LNCaP clone FGC (cell line): ENCODE measurements around the gene PADI1.

Experiments used
- DNase-seq: peaks from one replicate; pipeline ENCODE4 v3.0.0-alpha.2; 2011; ENCODE audit warnings: low read depth
- H3K4me3 ChIP-seq: 2 replicates; pipeline ENCODE4 v1.5.1; 2011; ENCODE audit warnings: mild to moderate bottlenecking, low read depth, low read length, control low read depth
- CTCF ChIP-seq: IDR thresholded peaks from 2 replicates; pipeline ENCODE4 v1.5.1; 2012; ENCODE audit warnings: mild to moderate bottlenecking; ENCODE audit not compliant: control insufficient read depth, insufficient read depth; ENCODE audit errors: extremely low read depth

Gene PADI1

DNA sequence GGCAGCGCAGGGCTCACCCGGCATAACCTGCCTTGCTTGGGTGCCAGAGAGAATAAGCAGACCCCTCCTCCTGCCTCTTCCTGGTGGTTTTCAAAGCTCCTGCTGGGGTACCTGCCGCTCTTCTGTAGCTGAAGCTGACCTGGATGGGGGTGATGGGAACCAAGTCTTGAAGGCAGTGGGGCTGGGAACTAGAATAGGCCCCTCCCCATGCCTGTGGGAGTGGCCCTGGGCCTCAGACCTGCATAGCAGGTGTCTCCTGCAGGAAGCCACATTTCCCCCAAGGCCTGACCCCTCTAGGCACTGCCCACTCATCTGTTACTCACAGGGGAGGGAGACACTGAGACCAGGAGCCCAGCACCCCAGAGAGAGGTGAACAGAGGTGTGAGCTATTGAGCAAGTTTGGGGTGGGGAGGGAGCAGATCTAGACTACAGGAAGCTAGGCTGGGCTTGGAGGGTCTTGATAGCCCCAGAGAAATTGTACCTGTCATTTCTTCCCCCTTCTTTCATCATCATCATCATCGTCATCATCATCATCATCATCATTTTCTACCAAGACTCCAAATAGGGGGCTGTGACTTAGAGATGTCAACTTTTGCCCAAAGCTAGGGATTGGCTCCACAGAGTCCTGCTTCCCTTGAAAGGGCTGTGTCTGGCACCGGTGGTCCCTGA, 10.1 kb downstream of the PADI1 start:
- no peak for TF ChIP-seq CTCF
- DNase-seq = no peak

GRCh38 chr1:17215545-17215890, 10.6 kb downstream of the PADI1 start:
- TF ChIP-seq CTCF = no peak
- H3K4me3 ChIP-seq = no peak overlapping the region
- DNase-seq = no peak

More for the DNA sequence above, 10.1 kb downstream of the PADI1 start:
- H3K4me3 ChIP-seq = no peak overlapping the region

DNA sequence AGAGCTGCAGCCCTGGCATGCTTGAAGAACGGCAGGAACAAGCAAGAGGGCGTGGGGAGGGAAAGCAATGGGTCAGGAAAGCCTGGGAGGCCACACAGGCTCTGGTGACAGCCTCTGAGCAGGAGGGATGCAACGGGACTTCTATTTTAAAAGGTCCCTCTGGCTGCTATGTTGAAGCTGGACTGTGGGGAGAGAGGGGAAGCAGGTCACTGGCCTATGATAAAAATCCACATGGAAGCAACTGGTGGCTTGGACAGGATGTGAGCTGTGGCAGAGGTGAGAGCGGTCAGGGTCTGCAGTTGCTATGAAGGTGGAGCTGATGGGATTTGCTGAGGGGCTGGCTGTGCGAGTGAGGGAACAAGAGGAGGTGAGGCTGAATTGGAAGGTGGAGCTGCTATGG, 11.2 kb downstream of the PADI1 start:
- DNase-seq = no peak
- H3K4me3 ChIP-seq = no peak overlapping the region
- TF ChIP-seq CTCF = no peak

DNA sequence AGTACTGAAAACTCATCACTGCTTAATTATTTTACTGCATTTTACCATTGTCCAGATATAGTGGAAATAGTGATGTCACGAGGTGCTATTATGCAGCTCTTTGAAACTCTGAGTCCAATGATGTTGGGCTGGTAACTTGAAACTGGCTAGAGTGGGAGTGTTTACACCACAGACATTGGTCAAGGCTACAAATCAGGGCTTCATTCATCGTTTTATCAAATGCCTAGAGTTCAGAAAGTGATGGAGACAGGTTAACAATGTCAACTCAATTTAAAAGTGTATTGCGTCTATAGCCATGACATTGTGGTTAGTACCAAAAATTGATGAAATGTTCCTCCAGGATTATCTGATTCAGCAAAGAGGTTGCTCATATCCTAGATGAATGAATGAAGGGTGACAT, 12.7 kb downstream of the PADI1 start:
- H3K4me3 ChIP-seq = no peak overlapping the region
- DNase-seq = no peak
- no peak for TF ChIP-seq CTCF

- H3K4me3 ChIP-seq = no peak overlapping the region
- no peak for TF ChIP-seq CTCF
- DNase-seq = no peak
These were observed 14.0 kb downstream of the PADI1 start for GRCh38 chr1:17218939-17219338.

DNA sequence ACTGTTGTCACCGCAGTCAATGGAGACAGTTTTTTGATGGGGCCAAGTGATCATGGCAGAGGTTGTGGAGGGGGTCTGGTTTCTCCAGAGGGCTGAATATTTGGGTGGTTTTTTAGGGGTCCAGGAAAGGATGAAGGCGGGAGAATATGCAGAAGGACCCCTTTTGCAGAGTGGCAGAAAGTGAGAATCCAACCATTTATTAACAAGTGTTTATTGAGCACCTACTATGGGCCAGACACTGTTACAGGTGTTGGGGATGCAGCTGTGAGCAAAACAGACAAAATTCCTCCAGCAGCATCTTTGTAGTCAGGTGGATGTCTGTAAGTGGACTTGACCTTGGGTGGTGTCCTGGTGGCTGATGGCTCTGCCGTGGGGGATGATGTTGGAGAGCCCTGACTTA, 15.4 kb downstream of the PADI1 start:
- DNase-seq = no peak
- no peak for TF ChIP-seq CTCF

GRCh38 chr1:17222557-17222956, 17.6 kb downstream of the PADI1 start:
- no peak for DNase-seq
- no peak for TF ChIP-seq CTCF

More for the DNA sequence above, 15.4 kb downstream of the PADI1 start:
- no peak overlapping the region for H3K4me3 ChIP-seq

More at GRCh38 chr1:17222557-17222956, 17.6 kb downstream of the PADI1 start:
- no peak overlapping the region for H3K4me3 ChIP-seq
